GM12865 (cell line): ENCODE measurements around the gene SEL1L2.

Experiments
- DNase-seq: peaks from one replicate; pipeline ENCODE4 v3.0.0; 2010; ENCODE audit warnings: low read depth
- H3K4me3 ChIP-seq: 2 replicates; pipeline ENCODE4 v1.5.1; 2011; ENCODE audit warnings: mild to moderate bottlenecking, low read depth, low read length, control low read depth
- CTCF ChIP-seq: IDR thresholded peaks from 2 replicates; pipeline ENCODE4 v1.5.1; 2011; ENCODE audit warnings: low read length, control low read depth, low read depth, inconsistent platforms; ENCODE audit not compliant: insufficient read depth; ENCODE audit errors: missing control alignments

Gene SEL1L2, protein sequence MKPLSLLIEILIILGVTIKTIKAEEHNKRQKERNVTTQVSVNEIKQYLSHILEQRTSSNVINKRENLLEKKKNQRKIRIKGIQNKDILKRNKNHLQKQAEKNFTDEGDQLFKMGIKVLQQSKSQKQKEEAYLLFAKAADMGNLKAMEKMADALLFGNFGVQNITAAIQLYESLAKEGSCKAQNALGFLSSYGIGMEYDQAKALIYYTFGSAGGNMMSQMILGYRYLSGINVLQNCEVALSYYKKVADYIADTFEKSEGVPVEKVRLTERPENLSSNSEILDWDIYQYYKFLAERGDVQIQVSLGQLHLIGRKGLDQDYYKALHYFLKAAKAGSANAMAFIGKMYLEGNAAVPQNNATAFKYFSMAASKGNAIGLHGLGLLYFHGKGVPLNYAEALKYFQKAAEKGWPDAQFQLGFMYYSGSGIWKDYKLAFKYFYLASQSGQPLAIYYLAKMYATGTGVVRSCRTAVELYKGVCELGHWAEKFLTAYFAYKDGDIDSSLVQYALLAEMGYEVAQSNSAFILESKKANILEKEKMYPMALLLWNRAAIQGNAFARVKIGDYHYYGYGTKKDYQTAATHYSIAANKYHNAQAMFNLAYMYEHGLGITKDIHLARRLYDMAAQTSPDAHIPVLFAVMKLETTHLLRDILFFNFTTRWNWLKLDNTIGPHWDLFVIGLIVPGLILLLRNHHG

DNA sequence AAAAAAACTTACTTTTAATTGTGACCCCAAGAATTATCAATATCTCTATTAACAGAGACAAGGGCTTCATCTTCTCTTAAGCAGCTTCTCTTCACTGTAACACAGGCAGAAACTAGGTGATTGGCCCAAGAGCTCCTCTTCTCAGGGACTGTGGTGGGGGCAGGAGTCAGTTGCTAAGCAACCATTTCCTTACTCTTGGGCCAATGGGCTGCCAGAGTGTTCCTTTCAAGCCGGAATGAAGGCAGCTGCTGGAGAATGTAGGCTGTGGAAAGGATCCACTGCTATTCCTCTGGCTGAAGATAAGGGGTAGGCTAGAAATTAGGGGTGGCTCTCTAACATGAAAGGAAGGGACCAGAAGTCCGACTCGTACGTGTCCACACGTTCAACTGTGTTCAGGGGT lies at the start of gene SEL1L2:
SEL1L2 (minus strand) TSS at position 150 of the 400 bp plus-strand sequence; CDS start at position 70, 80 bp downstream.
- TF ChIP-seq CTCF, result no peak
- DNase-seq, result no peak
- no peak within 1 kb of the TSS for H3K4me3 ChIP-seq

- no peak for TF ChIP-seq CTCF
- H3K4me3 ChIP-seq, result no peak overlapping the region
- DNase-seq, result no peak
Observed at GRCh38 chr20:14036567-14036966, 46.2 kb upstream of the SEL1L2 start.

- H3K4me3 ChIP-seq, result no peak overlapping the region
- no peak for TF ChIP-seq CTCF
Observed at GRCh38 chr20:14033310-14033709, 42.9 kb upstream of the SEL1L2 start.

GRCh38 chr20:14030991-14031390 lies 40.6 kb upstream of the SEL1L2 start:
- no peak for DNase-seq
- no peak overlapping the region for H3K4me3 ChIP-seq
- no peak for TF ChIP-seq CTCF

More at GRCh38 chr20:14033310-14033709, 42.9 kb upstream of the SEL1L2 start:
- no peak for DNase-seq

- DNase-seq, result no peak
- H3K4me3 ChIP-seq, result no peak overlapping the region
- no peak for TF ChIP-seq CTCF
Observed at GRCh38 chr20:14012671-14013070, 22.3 kb upstream of the SEL1L2 start.

DNA sequence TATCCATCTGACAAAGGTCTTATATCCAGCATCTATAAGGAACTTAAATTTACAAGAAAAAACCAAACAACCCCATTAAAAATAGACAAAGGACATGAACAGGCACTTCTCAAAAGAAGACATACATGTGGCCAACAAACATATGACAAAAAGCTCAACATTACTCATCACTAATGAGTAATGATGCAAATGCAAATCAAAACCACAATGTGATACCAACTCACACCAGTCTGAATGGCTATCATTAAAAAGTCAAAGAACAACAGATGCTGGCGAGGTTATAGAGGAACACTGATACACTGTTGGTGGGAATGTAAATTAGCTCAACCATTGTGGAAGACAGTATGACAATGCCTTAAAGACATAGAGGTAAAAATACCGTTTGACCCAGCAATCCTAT lies 18.8 kb upstream of the SEL1L2 start:
- no peak for DNase-seq
- no peak overlapping the region for H3K4me3 ChIP-seq
- no peak for TF ChIP-seq CTCF
